ENCODE data around the gene PRKG1. TPM values are rescaled to one million over a fixed set of nuclear protein-coding genes. Genes with fewer than 3 reads are reported as not detected.
"Not testable (repeated sequence)": the region's sequence is repeated elsewhere in the genome, so short reads cannot be mapped to it uniquely, and the experiment has no call there.

Gene PRKG1
- total and polyA plus RNA-seq, 2 donors (not counting 1 experiment from before 2014, with no cell fraction given), result not detected

- Histone ChIP-seq H3K79me2 (ENCODE audit: control insufficient read depth, insufficient read depth, low read length) (no peaks in the 10 kb centered on the region), H3K27ac (ENCODE audit: low read length in 2 of 2) (no peak overlapping the region), H3K36me3 (replicated peaks in 1 of 2; ENCODE audit: control extremely low read depth in 1 of 2, control insufficient read depth in 1 of 2, extremely low read depth in 1 of 2, insufficient read depth in 2 of 2, low read length in 1 of 2) (no peaks in the 10 kb centered on the region), H3K4me2 (replicated peaks; ENCODE audit: low read depth, low read length, poor library complexity, severe bottlenecking) (no peak overlapping the region), H3K4me3 (ENCODE audit: control extremely low read depth in 1 of 5, extremely low read depth in 1 of 5, insufficient read depth in 1 of 5, low read depth in 2 of 5, low read length in 4 of 5) (no peak overlapping the region), H3K27me3 (replicated peaks in 1 of 4; ENCODE audit: control extremely low read depth in 1 of 4, control insufficient read depth in 3 of 4, insufficient read depth in 4 of 4, low read length in 3 of 4) (no peaks in the 10 kb centered on the region), H3K9me3 (ENCODE audit: control extremely low read depth in 1 of 3, control insufficient read depth in 2 of 3, insufficient read depth in 1 of 3, low read length in 2 of 3) (no peaks in the 10 kb centered on the region), H3K4me1 (ENCODE audit: control insufficient read depth in 2 of 2, insufficient read depth in 2 of 2, low read length in 2 of 2) (no peaks in the 10 kb centered on the region), H4K20me1 (ENCODE audit: control insufficient read depth, insufficient read depth, low read length, poor library complexity, severe bottlenecking) (no peaks in the 10 kb centered on the region), H2AFZ (ENCODE audit: insufficient read depth, low read depth, low read length, poor library complexity, severe bottlenecking) (no peak overlapping the region), H3K9ac (ENCODE audit: low read length) (no peak overlapping the region)
- TF ChIP-seq EZH2 (IDR thresholded peaks at IDR 0.05; ENCODE audit: borderline replicate concordance, insufficient read depth, low read depth, low read length, poor library complexity, severe bottlenecking) (no peak), CTCF (IDR thresholded peaks at IDR 0.05) (no peak)
- no peaks in the 10 kb centered on the region for H3K4me1 Mint-ChIP-seq
- intact Hi-C loops (cut with micrococcal nuclease), result no loop called here
- H3K27ac Mint-ChIP-seq, result no peak overlapping the region
- H3K9me3 Mint-ChIP-seq (ENCODE audit: insufficient read depth), result no peaks in the 10 kb centered on the region
- no peak overlapping the region for H3K4me3 Mint-ChIP-seq
- no peaks in the 10 kb centered on the region for H3K27me3 Mint-ChIP-seq
- DNase-seq (no peak), ATAC-seq (ENCODE audit: low read depth) (no peak)
- CTCF ChIA-PET, result no interaction called here
- WGBS (ENCODE audit: insufficient coverage), result no CpG with 5 or more reads among the region's 1 CpG
- POLR2A ChIA-PET, result no interaction called here
These were observed 87.7 kb downstream of the PRKG1 start for GRCh38 chr10:51162002-51162401.

- POLR2A ChIA-PET; H3K27me3 Mint-ChIP-seq; H3K36me3 ChIP-seq (replicated peaks in 1 of 2; ENCODE audit: control extremely low read depth in 1 of 2, control insufficient read depth in 1 of 2, extremely low read depth in 1 of 2, insufficient read depth in 2 of 2, low read length in 1 of 2); H3K4me1 Mint-ChIP-seq; H2AFZ ChIP-seq (ENCODE audit: insufficient read depth, low read depth, low read length, poor library complexity, severe bottlenecking); H3K27me3 ChIP-seq (replicated peaks in 1 of 4; ENCODE audit: control extremely low read depth in 1 of 4, control insufficient read depth in 3 of 4, insufficient read depth in 4 of 4, low read length in 3 of 4); H3K79me2 ChIP-seq (ENCODE audit: control insufficient read depth, insufficient read depth, low read length); ATAC-seq (ENCODE audit: low read depth); H3K27ac Mint-ChIP-seq; DNase-seq; H3K4me1 ChIP-seq (ENCODE audit: control insufficient read depth in 2 of 2, insufficient read depth in 2 of 2, low read length in 2 of 2); CTCF ChIA-PET; intact Hi-C loops (cut with micrococcal nuclease); H3K9me3 Mint-ChIP-seq (ENCODE audit: insufficient read depth); H3K4me3 Mint-ChIP-seq; H3K4me3 ChIP-seq (ENCODE audit: control extremely low read depth in 1 of 5, extremely low read depth in 1 of 5, insufficient read depth in 1 of 5, low read depth in 2 of 5, low read length in 4 of 5); H3K9ac ChIP-seq (ENCODE audit: low read length); H3K9me3 ChIP-seq (ENCODE audit: control extremely low read depth in 1 of 3, control insufficient read depth in 2 of 3, insufficient read depth in 1 of 3, low read length in 2 of 3); H3K27ac ChIP-seq (ENCODE audit: low read length in 2 of 2); H3K4me2 ChIP-seq (replicated peaks; ENCODE audit: low read depth, low read length, poor library complexity, severe bottlenecking); H4K20me1 ChIP-seq (ENCODE audit: control insufficient read depth, insufficient read depth, low read length, poor library complexity, severe bottlenecking): not testable (repeated sequence)
- WGBS (ENCODE audit: insufficient coverage), result 95% methylated on average over 18 of the region's 30 CpGs
These were observed 89.2 kb downstream of the PRKG1 start for GRCh38 chr10:51163380-51164049.

All from B cell (primary cell).